ENCODE results near the gene NEUROG1. TPM values are rescaled to one million over a fixed set of nuclear protein-coding genes. Genes with fewer than 3 reads are reported as not detected.

The NEUROG1 gene
- total and polyA plus RNA-seq, 5 donors from 2014 or later = not detected

DNA sequence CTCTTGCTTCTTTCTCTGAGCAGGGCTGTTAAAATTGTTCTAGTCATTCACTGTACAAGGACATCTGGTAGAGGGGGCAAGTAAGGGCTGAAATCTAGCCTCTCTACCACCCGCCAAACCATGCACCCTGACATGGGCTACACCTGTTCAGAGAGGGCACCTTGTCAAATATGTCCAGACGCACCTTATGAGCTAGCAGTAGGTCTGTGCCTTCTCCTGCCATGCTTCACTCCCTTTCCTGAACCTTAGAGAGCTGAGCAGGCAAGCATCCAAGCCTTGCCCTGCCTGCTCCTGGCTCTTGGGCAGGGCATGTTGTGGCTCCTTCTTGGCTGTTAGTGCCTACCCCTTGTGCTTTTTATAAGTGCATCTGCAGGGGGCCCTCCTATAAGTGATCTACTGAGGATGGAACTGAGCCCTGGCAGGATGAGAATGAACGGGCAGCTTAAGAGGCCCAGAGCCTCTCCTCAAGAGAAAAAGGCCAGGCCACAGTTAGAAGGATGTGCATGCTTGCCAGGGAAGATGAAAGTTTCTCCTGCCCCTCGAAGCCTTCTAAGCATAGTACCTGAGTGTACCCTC lies 3.8 kb upstream of the NEUROG1 start:
- H3K4me1 Mint-ChIP-seq = peaks cover 4 to 19% (median 9%) of the 10 kb centered on the region in 4 donors
- ATAC-seq (ENCODE audit: low read depth in 2 of 2) = no peak
- H3K27ac ChIP-seq (ENCODE audit: insufficient read depth, low read length, poor library complexity, severe bottlenecking) = no peak overlapping the region
- H3K4me3 ChIP-seq (ENCODE audit: low read depth, low read length) = no peak overlapping the region
- H3K27me3 ChIP-seq (ENCODE audit: control insufficient read depth, insufficient read depth, low read length) = peaks cover 47% of the 10 kb centered on the region
- H3K36me3 ChIP-seq (ENCODE audit: control insufficient read depth, insufficient read depth, low read length) = no peaks in the 10 kb centered on the region
- H3K9me3 Mint-ChIP-seq = peaks cover 0 to 1% (median 0%) of the 10 kb centered on the region in 7 donors
- no peaks in the 10 kb centered on the region for H3K9me3 ChIP-seq (ENCODE audit: control insufficient read depth in 2 of 2, low read length in 2 of 2)
- peaks cover 71% of the 10 kb centered on the region for H3K27me3 Mint-ChIP-seq
- no peaks in the 10 kb centered on the region for H3K36me3 Mint-ChIP-seq
- no peak overlapping the region for H3K4me3 Mint-ChIP-seq
- H3K4me1 ChIP-seq (ENCODE audit: control insufficient read depth, insufficient read depth, low read length, poor library complexity, severe bottlenecking) = peaks cover 15% of the 10 kb centered on the region
- DNase-seq = no peak
- no peak overlapping the region for H3K27ac Mint-ChIP-seq

DNA sequence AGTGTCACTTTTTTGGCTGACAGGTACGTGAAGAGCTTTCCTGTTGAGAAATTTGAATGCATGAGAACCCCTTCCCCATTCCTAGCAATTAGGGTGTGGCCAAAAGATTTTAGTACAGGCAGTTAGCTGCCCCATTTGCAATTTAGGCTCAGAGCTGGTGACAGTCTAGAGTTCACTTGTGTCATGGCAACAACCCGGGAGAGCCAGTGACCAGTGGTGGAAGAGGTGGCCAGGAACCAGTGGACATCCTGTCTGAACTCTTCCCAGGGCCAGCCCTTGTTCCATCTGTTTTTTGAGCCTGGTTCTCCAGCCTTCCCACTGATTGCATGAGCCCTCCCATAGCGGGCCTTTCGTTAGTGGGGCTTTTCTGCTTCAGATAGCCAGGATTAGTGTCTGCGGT lies 2.5 kb upstream of the NEUROG1 start:
- DNase-seq (no peak), ATAC-seq (ENCODE audit: low read depth in 2 of 2) (no peak)
- Histone ChIP-seq H3K27me3 (ENCODE audit: control insufficient read depth, insufficient read depth, low read length) (peaks cover 52% of the 10 kb centered on the region), H3K36me3 (ENCODE audit: control insufficient read depth, insufficient read depth, low read length) (no peaks in the 10 kb centered on the region), H3K9me3 (ENCODE audit: control insufficient read depth in 2 of 2, low read length in 2 of 2) (no peaks in the 10 kb centered on the region), H3K27ac (ENCODE audit: insufficient read depth, low read length, poor library complexity, severe bottlenecking) (no peak overlapping the region), H3K4me1 (ENCODE audit: control insufficient read depth, insufficient read depth, low read length, poor library complexity, severe bottlenecking) (peaks cover 4% of the 10 kb centered on the region), H3K4me3 (ENCODE audit: low read depth, low read length) (no peak overlapping the region)
- peaks cover 0 to 10% (median 0%) of the 10 kb centered on the region in 7 donors for H3K9me3 Mint-ChIP-seq
- no peaks in the 10 kb centered on the region for H3K36me3 Mint-ChIP-seq
- H3K4me1 Mint-ChIP-seq = peaks cover 4 to 13% (median 7%) of the 10 kb centered on the region in 4 donors
- H3K27ac Mint-ChIP-seq = no peak overlapping the region
- H3K4me3 Mint-ChIP-seq = no peak overlapping the region
- H3K27me3 Mint-ChIP-seq = peaks cover 72% of the 10 kb centered on the region

DNA sequence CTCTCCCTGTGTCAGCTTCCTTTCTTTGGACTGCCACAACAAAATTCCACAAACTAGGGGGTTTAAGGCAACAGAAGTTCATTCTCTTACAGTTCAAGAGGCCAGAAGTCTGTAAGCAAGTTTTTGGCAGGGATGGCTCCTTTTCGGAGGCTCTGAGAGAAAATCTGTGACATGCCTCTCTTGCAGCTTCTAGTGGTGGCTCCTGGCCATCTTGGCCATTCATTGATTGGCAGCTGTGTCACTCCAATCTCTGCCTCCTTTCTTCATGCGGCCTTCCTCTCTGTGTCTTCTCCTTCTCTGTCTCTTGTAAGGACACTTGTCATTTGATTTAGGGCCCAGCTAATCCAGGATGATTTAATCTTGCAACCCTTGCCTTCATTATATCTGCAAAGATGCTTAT lies 2.0 kb upstream of the NEUROG1 start:
- Mint-ChIP-seq H3K36me3 (no peaks in the 10 kb centered on the region), H3K4me3 (no peak overlapping the region), H3K27ac (no peak overlapping the region), H3K4me1 (peaks cover 0 to 8% (median 2%) of the 10 kb centered on the region in 4 donors), H3K9me3 (peaks cover 0 to 10% (median 0%) of the 10 kb centered on the region in 7 donors), H3K27me3 (peaks cover 72% of the 10 kb centered on the region)
- DNase-seq = no peak
- ATAC-seq (ENCODE audit: low read depth in 2 of 2) = no peak
- no peaks in the 10 kb centered on the region for H3K9me3 ChIP-seq (ENCODE audit: control insufficient read depth in 2 of 2, low read length in 2 of 2)
- H3K27me3 ChIP-seq (ENCODE audit: control insufficient read depth, insufficient read depth, low read length) = peaks cover 47% of the 10 kb centered on the region
- no peaks in the 10 kb centered on the region for H3K4me1 ChIP-seq (ENCODE audit: control insufficient read depth, insufficient read depth, low read length, poor library complexity, severe bottlenecking)
- no peak overlapping the region for H3K27ac ChIP-seq (ENCODE audit: insufficient read depth, low read length, poor library complexity, severe bottlenecking)
- H3K36me3 ChIP-seq (ENCODE audit: control insufficient read depth, insufficient read depth, low read length) = no peaks in the 10 kb centered on the region
- H3K4me3 ChIP-seq (ENCODE audit: low read depth, low read length) = no peak overlapping the region

DNA sequence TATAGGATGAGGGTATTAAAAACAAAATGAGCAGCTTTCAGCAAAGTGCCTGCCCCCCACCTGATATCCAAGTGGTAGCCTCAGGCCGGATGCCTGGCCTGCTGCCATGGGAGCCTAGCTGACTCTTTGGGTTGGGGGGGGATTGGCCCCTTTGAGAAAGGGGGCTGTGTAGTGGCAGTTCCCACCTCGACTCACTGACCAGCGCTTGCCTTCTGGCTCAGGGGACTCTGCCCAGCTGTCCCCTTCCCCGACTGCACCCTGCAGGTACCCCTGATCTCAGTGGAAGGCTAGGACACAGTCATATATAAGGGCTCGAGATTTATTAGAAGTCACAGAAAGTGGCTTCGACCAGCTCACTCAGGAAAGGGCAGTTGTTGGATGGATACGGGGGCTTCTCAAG lies 1.5 kb upstream of the NEUROG1 start:
- no peak overlapping the region for H3K27ac ChIP-seq (ENCODE audit: insufficient read depth, low read length, poor library complexity, severe bottlenecking)
- H3K4me3 ChIP-seq (ENCODE audit: low read depth, low read length) = no peak overlapping the region
- Mint-ChIP-seq H3K9me3 (peaks cover 0 to 11% (median 0%) of the 10 kb centered on the region in 7 donors), H3K27ac (no peak overlapping the region), H3K4me3 (no peak overlapping the region), H3K27me3 (peaks cover 75% of the 10 kb centered on the region), H3K36me3 (no peaks in the 10 kb centered on the region), H3K4me1 (peaks cover 0 to 8% (median 2%) of the 10 kb centered on the region in 4 donors)
- H3K36me3 ChIP-seq (ENCODE audit: control insufficient read depth, insufficient read depth, low read length) = no peaks in the 10 kb centered on the region
- no peaks in the 10 kb centered on the region for H3K9me3 ChIP-seq (ENCODE audit: control insufficient read depth in 2 of 2, low read length in 2 of 2)
- no peaks in the 10 kb centered on the region for H3K4me1 ChIP-seq (ENCODE audit: control insufficient read depth, insufficient read depth, low read length, poor library complexity, severe bottlenecking)
- H3K27me3 ChIP-seq (ENCODE audit: control insufficient read depth, insufficient read depth, low read length) = peaks cover 47% of the 10 kb centered on the region
- no peak for ATAC-seq (ENCODE audit: low read depth in 2 of 2)
- DNase-seq = no peak

- H3K36me3 ChIP-seq (ENCODE audit: control insufficient read depth, insufficient read depth, low read length) = no peaks in the 10 kb centered on the region
- peaks cover 0 to 14% (median 0%) of the 10 kb centered on the region in 7 donors for H3K9me3 Mint-ChIP-seq
- H3K36me3 Mint-ChIP-seq = no peaks in the 10 kb centered on the region
- H3K4me3 Mint-ChIP-seq = no peak overlapping the region
- peaks cover 72% of the 10 kb centered on the region for H3K27me3 Mint-ChIP-seq
- H3K4me1 Mint-ChIP-seq = peaks cover 0 to 5% (median 0%) of the 10 kb centered on the region in 4 donors
- H3K9me3 ChIP-seq (ENCODE audit: control insufficient read depth in 2 of 2, low read length in 2 of 2) = no peaks in the 10 kb centered on the region
- peaks cover 35% of the 10 kb centered on the region for H3K27me3 ChIP-seq (ENCODE audit: control insufficient read depth, insufficient read depth, low read length)
- H3K27ac ChIP-seq (ENCODE audit: insufficient read depth, low read length, poor library complexity, severe bottlenecking) = no peak overlapping the region
- no peak overlapping the region for H3K4me3 ChIP-seq (ENCODE audit: low read depth, low read length)
- DNase-seq (no peak), ATAC-seq (ENCODE audit: low read depth in 2 of 2) (no peak)
- H3K4me1 ChIP-seq (ENCODE audit: control insufficient read depth, insufficient read depth, low read length, poor library complexity, severe bottlenecking) = no peaks in the 10 kb centered on the region
- no peak overlapping the region for H3K27ac Mint-ChIP-seq
Observed at GRCh38 chr5:135535420-135535819, 344 bp downstream of the NEUROG1 start.

DNA sequence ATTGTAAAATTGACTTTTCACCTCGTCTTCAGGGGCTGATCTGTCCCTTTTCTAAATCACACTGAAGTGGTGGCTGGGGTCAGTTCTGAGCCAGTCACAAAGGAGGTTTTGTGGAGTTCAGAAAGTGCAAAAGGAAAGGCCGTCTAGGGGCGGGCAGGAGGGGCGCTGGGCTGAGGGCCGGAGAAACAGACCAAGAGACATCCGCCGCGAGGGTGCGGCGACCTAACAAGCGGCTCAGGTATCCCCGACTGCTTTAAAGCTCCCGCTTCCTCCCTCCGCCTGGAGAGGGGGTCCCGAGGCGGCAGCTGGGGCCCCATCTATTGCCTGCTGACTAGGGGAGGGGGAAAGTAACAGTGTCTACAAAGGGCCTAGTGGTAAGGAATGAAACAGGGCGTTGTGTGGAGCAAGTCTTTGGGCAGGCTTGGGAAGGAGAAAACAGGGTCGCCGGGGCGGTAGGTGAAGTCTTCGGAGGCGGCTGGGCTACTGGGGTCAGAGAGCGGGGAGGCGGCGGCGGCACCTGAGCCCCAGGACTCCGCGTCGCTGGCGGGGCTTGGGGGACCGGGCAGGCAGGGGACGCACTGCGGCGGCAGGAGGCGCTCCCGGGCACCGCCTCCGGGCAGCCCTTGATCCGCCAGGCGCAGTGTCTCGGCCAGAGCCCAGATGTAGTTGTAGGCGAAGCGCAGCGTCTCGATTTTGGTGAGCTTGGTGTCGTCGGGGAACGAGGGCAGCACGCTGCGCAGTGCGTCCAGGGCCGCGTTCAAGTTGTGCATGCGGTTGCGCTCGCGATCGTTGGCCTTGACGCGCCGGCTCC lies 950 bp downstream of the NEUROG1 start:
- Histone ChIP-seq H3K36me3 (ENCODE audit: control insufficient read depth, insufficient read depth, low read length) (no peaks in the 10 kb centered on the region), H3K27me3 (ENCODE audit: control insufficient read depth, insufficient read depth, low read length) (peaks cover 34% of the 10 kb centered on the region), H3K27ac (ENCODE audit: insufficient read depth, low read length, poor library complexity, severe bottlenecking) (no peak overlapping the region), H3K4me3 (ENCODE audit: low read depth, low read length) (no peak overlapping the region), H3K4me1 (ENCODE audit: control insufficient read depth, insufficient read depth, low read length, poor library complexity, severe bottlenecking) (no peaks in the 10 kb centered on the region), H3K9me3 (ENCODE audit: control insufficient read depth in 2 of 2, low read length in 2 of 2) (no peaks in the 10 kb centered on the region)
- H3K4me1 Mint-ChIP-seq = peaks cover 0 to 5% (median 0%) of the 10 kb centered on the region in 4 donors
- H3K27me3 Mint-ChIP-seq = peaks cover 74% of the 10 kb centered on the region
- H3K4me3 Mint-ChIP-seq = peak overlapping the region in 1 of 4 donors; percentile 2
- no peaks in the 10 kb centered on the region for H3K36me3 Mint-ChIP-seq
- ATAC-seq (ENCODE audit: low read depth in 2 of 2) = no peak
- H3K27ac Mint-ChIP-seq = peak overlapping the region in 1 of 3 donors; percentile 35
- no peak for DNase-seq
- peaks cover 0 to 14% (median 0%) of the 10 kb centered on the region in 7 donors for H3K9me3 Mint-ChIP-seq

DNA sequence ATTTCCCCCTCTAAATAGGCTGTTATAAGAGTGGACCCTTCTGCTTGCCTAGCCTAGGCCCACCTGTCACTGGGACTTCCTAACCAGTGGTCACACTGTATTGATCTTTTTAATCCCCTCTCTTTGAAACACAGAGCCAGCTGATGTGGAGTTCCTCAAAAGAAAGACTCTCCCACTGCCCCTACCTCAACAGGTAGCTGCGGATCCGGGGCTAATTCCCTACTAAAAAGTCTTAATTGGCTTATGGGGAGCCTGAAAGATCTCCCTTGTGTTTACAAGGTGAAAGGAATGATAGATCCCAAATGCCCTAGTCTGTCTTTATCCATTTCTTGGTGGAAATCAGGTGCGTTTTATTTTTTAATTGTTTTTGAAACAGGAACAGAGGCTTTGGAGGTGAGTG lies 2.0 kb downstream of the NEUROG1 start:
- no peak overlapping the region for H3K27ac Mint-ChIP-seq
- H3K9me3 Mint-ChIP-seq = peaks cover 0 to 14% (median 0%) of the 10 kb centered on the region in 7 donors
- peaks cover 35% of the 10 kb centered on the region for H3K27me3 ChIP-seq (ENCODE audit: control insufficient read depth, insufficient read depth, low read length)

More for the DNA sequence above, 2.0 kb downstream of the NEUROG1 start:
- H3K27ac ChIP-seq (ENCODE audit: insufficient read depth, low read length, poor library complexity, severe bottlenecking) = no peak overlapping the region
- no peaks in the 10 kb centered on the region for H3K9me3 ChIP-seq (ENCODE audit: control insufficient read depth in 2 of 2, low read length in 2 of 2)
- H3K4me1 Mint-ChIP-seq = peaks cover 0 to 5% (median 0%) of the 10 kb centered on the region in 4 donors
- peaks cover 70% of the 10 kb centered on the region for H3K27me3 Mint-ChIP-seq
- no peaks in the 10 kb centered on the region for H3K36me3 ChIP-seq (ENCODE audit: control insufficient read depth, insufficient read depth, low read length)
- H3K36me3 Mint-ChIP-seq = no peaks in the 10 kb centered on the region
- no peaks in the 10 kb centered on the region for H3K4me1 ChIP-seq (ENCODE audit: control insufficient read depth, insufficient read depth, low read length, poor library complexity, severe bottlenecking)
- no peak overlapping the region for H3K4me3 Mint-ChIP-seq
- H3K4me3 ChIP-seq (ENCODE audit: low read depth, low read length) = no peak overlapping the region
- no peak for ATAC-seq (ENCODE audit: low read depth in 2 of 2)
- no peak for DNase-seq

Measured in CD4-positive, CD25-positive, alpha-beta regulatory T cell (primary cell).